BE2C (cell line): Measurements from ENCODE around the gene ITPA.

Source experiments
- DNase-seq: peaks from one replicate; pipeline ENCODE4 v3.0.0-alpha.2; 2020
- H3K27me3 ChIP-seq: fragments of 250-450 bp; sonication (Bioruptor Pico); 2 replicates; pipeline ENCODE4 v1.5.1; 2020; ENCODE audit warnings: mild to moderate bottlenecking
- H3K36me3 ChIP-seq: fragments of 250-450 bp; sonication (Bioruptor Pico); 2 replicates; pipeline ENCODE4 v1.5.1; 2020; ENCODE audit warnings: mild to moderate bottlenecking
- H3K4me1 ChIP-seq: fragments of 250-450 bp; sonication (Bioruptor Pico); 2 replicates; pipeline ENCODE4 v1.5.1; 2020
- H3K4me3 ChIP-seq: 2 replicates; pipeline ENCODE4 v1.5.1; 2011; ENCODE audit warnings: low read depth, low read length
- H3K9me3 ChIP-seq: fragments of 250-450 bp; sonication (Bioruptor Pico); 2 replicates; pipeline ENCODE4 v1.5.1; 2020
- CTCF ChIP-seq: IDR thresholded peaks from 2 replicates; pipeline ENCODE4 v1.5.1; 2012; ENCODE audit warnings: mild to moderate bottlenecking, low read depth, low read length

Gene ITPA

GRCh38 chr20:3245711-3246110 lies 36.4 kb downstream of the ITPA start:
- Histone ChIP-seq H3K36me3 (no peaks in the 10 kb centered on the region), H3K9me3 (no peaks in the 10 kb centered on the region), H3K4me1 (no peaks in the 10 kb centered on the region), H3K4me3 (no peak overlapping the region), H3K27me3 (peaks cover 7% of the 10 kb centered on the region)
- TF ChIP-seq CTCF: no peak
- DNase-seq: no peak

GRCh38 chr20:3246682-3247081 lies 37.4 kb downstream of the ITPA start:
- Histone ChIP-seq H3K27me3 (no peaks in the 10 kb centered on the region; the same call in 1 of the 2 replicates), H3K9me3 (no peaks in the 10 kb centered on the region), H3K4me1 (no peaks in the 10 kb centered on the region), H3K4me3 (no peak overlapping the region), H3K36me3 (no peaks in the 10 kb centered on the region)
- DNase-seq: no peak
- no peak for TF ChIP-seq CTCF

GRCh38 chr20:3247638-3248037 lies 38.3 kb downstream of the ITPA start:
- Histone ChIP-seq H3K4me1 (no peaks in the 10 kb centered on the region), H3K27me3 (no peaks in the 10 kb centered on the region), H3K9me3 (no peaks in the 10 kb centered on the region), H3K4me3 (no peak overlapping the region), H3K36me3 (no peaks in the 10 kb centered on the region)
- DNase-seq: no peak
- TF ChIP-seq CTCF: no peak

GRCh38 chr20:3248167-3248992 lies 39.1 kb downstream of the ITPA start:
- DNase-seq: no peak
- Histone ChIP-seq H3K4me3 (peak overlapping the region; percentile 41), H3K27me3 (no peaks in the 10 kb centered on the region), H3K4me1 (no peaks in the 10 kb centered on the region), H3K36me3 (no peaks in the 10 kb centered on the region), H3K9me3 (no peaks in the 10 kb centered on the region)
- no peak for TF ChIP-seq CTCF

GRCh38 chr20:3248993-3249347 lies 39.7 kb downstream of the ITPA start:
- Histone ChIP-seq H3K27me3 (no peaks in the 10 kb centered on the region), H3K36me3 (no peaks in the 10 kb centered on the region), H3K9me3 (no peaks in the 10 kb centered on the region), H3K4me1 (no peaks in the 10 kb centered on the region), H3K4me3 (peak overlapping the region; percentile 41)
- no peak for DNase-seq
- TF ChIP-seq CTCF: no peak

GRCh38 chr20:3250091-3250504 lies 40.8 kb downstream of the ITPA start:
- Histone ChIP-seq H3K4me3 (no peak overlapping the region), H3K36me3 (no peaks in the 10 kb centered on the region; the same call in 1 of the 2 replicates), H3K9me3 (no peaks in the 10 kb centered on the region), H3K4me1 (no peaks in the 10 kb centered on the region), H3K27me3 (no peaks in the 10 kb centered on the region)
- peak; percentile 37 for TF ChIP-seq CTCF
- DNase-seq: no peak
